B cell (primary cell): ENCODE data around the gene ANO2. TPM values are rescaled to one million over a fixed set of nuclear protein-coding genes. Genes with fewer than 3 reads are reported as not detected.

Source experiments
- ATAC-seq: fragments of 200-7000 bp; cut with Tn5 transposase; one replicate; pipeline ENCODE4 v1.10.0; 2021; ENCODE audit warnings: low read depth, mild to moderate bottlenecking, moderate number of reproducible peaks, moderate library complexity
- CTCF ChIA-PET: fragments of 350-600 bp; sonication (Branson Sonifier 250); formaldehyde crosslinking; loops from one replicate; lab custom pipeline; 2021; ENCODE audit warnings: antibody characterized with exemption, inconsistent platforms; lab: Charles Lee
- POLR2A ChIA-PET: fragments of 350-600 bp; sonication (Branson Sonifier 250); formaldehyde crosslinking; loops from one replicate; lab custom pipeline; 2021; ENCODE audit warnings: antibody characterized with exemption; lab: Charles Lee
- DNase-seq: peaks from one replicate; pipeline ENCODE4 v3.0.0; 2013
- H2AFZ ChIP-seq: 2 replicates; pipeline ENCODE4 v1.6.1; 2012; ENCODE audit warnings: mild to moderate bottlenecking, low read depth, low read length; ENCODE audit not compliant: insufficient read depth, poor library complexity, severe bottlenecking
- H3K27ac ChIP-seq, 2 donors: 1 replicate in 1 of 2; 2 replicates in 1 of 2; pipeline ENCODE4 v1.5.1; 2012 to 2013; ENCODE audit warnings: low read length in 2 of 2, mild to moderate bottlenecking in 2 of 2, moderate library complexity in 1 of 2
- H3K27me3 ChIP-seq, 4 experiments: fragments of 200-600 bp in 1 of 4; sonication (generic) in 1 of 4; replicated peaks in 1 of 4; 1 replicate in 2 of 4; 2 replicates in 2 of 4; pipeline versions ENCODE4 v1.6.1 to v1.7.0; 2013 to 2016; ENCODE audit warnings: low read length in 3 of 4, mild to moderate bottlenecking in 2 of 4, mixed read lengths in 1 of 4, moderate library complexity in 1 of 4; ENCODE audit not compliant: insufficient read depth in 4 of 4, control insufficient read depth in 3 of 4; ENCODE audit errors: control extremely low read depth in 1 of 4
- H3K36me3 ChIP-seq, 2 experiments: replicated peaks in 1 of 2; 1 replicate in 1 of 2; 2 replicates in 1 of 2; pipeline versions ENCODE4 v1.6.1 to v1.7.1; 2013; ENCODE audit warnings: low read length in 1 of 2; ENCODE audit not compliant: insufficient read depth in 2 of 2, control insufficient read depth in 1 of 2; ENCODE audit errors: control extremely low read depth in 1 of 2, extremely low read depth in 1 of 2
- H3K4me1 ChIP-seq, 2 donors: fragments of 200-600 bp in 1 of 2; sonication (generic) in 1 of 2; 1 replicate in 1 of 2; 2 replicates in 1 of 2; pipeline versions ENCODE4 v1.5.1 to v1.6.1; 2013 to 2017; ENCODE audit warnings: low read length in 2 of 2; ENCODE audit not compliant: control insufficient read depth in 2 of 2, insufficient read depth in 2 of 2
- H3K4me2 ChIP-seq: replicated peaks from 2 replicates; pipeline ENCODE3; 2012; ENCODE audit warnings: mild to moderate bottlenecking, low read depth, low read length; ENCODE audit not compliant: poor library complexity, severe bottlenecking
- H3K4me3 ChIP-seq, 5 experiments: fragments of 200-600 bp in 1 of 5; sonication (generic) in 1 of 5; 1 replicate in 3 of 5; 2 replicates in 2 of 5; pipeline versions ENCODE4 v1.5.1 to v1.7.0; 2011 to 2016; ENCODE audit warnings: low read length in 4 of 5, mild to moderate bottlenecking in 4 of 5, low read depth in 2 of 5, control low read depth in 1 of 5, moderate library complexity in 1 of 5; ENCODE audit not compliant: insufficient read depth in 1 of 5; ENCODE audit errors: control extremely low read depth in 1 of 5, extremely low read depth in 1 of 5
- H3K79me2 ChIP-seq: fragments of 200-600 bp; sonication (generic); one replicate; pipeline ENCODE4 v1.6.0; 2016; ENCODE audit warnings: low read length; ENCODE audit not compliant: control insufficient read depth, insufficient read depth
- H3K9ac ChIP-seq: fragments of 200-600 bp; sonication (generic); 2 replicates; pipeline ENCODE4 v1.6.1; 2017; ENCODE audit warnings: mild to moderate bottlenecking, low read length, moderate library complexity
- H3K9me3 ChIP-seq, 3 donors: one replicate each; pipeline versions ENCODE4 v1.6.1 to v1.7.1; 2013; ENCODE audit warnings: low read length in 2 of 3; ENCODE audit not compliant: control insufficient read depth in 2 of 3, insufficient read depth in 1 of 3; ENCODE audit errors: control extremely low read depth in 1 of 3
- H4K20me1 ChIP-seq: 2 replicates; pipeline ENCODE4 v1.6.0; 2012; ENCODE audit warnings: mild to moderate bottlenecking, low read length; ENCODE audit not compliant: insufficient read depth, control insufficient read depth, poor library complexity, severe bottlenecking
- H3K27ac Mint-ChIP-seq: one replicate; pipeline ENCODE4 v1.8.0; 2021; ENCODE audit warnings: mixed read lengths
- H3K27me3 Mint-ChIP-seq: one replicate; pipeline ENCODE4 v1.8.0; 2021; ENCODE audit warnings: mixed read lengths
- H3K4me1 Mint-ChIP-seq: one replicate; pipeline ENCODE4 v1.8.0; 2021; ENCODE audit warnings: mixed read lengths
- H3K4me3 Mint-ChIP-seq: one replicate; pipeline ENCODE4 v1.8.0; 2021; ENCODE audit warnings: mixed read lengths
- H3K9me3 Mint-ChIP-seq: one replicate; pipeline ENCODE4 v1.8.0; 2022; ENCODE audit warnings: mixed read lengths; ENCODE audit not compliant: insufficient read depth
- CTCF ChIP-seq: fragments of 200-600 bp; IDR thresholded peaks from one replicate; pipeline ENCODE4 v1.8.0; 2022; ENCODE audit warnings: antibody characterized with exemption, mild to moderate bottlenecking
- EZH2 ChIP-seq: IDR thresholded peaks from 2 replicates; pipeline ENCODE4 v1.6.1; 2012; ENCODE audit warnings: borderline replicate concordance, low read depth, mild to moderate bottlenecking, moderate library complexity, low read length; ENCODE audit not compliant: insufficient read depth, poor library complexity, severe bottlenecking
- WGBS: methylation state at CpG from one replicate; pipeline ENCODE4 v1.1.5; 2013; ENCODE audit warnings: missing lambda C conversion rate; ENCODE audit not compliant: insufficient coverage; 5-methylcytosine and 5-hydroxymethylcytosine counted together
- intact Hi-C: fragments of 100-400 bp; cut with micrococcal nuclease; formaldehyde crosslinking; loops from one replicate; pipeline ENCODE4 v1.10.0; 2022
- polyA plus RNA-seq: library from polyadenylated mRNA; depleted of rRNA; stranded (reverse); fragments of >200 nt; gene quantifications from 2 replicates; pipeline ENCODE4 v1.2.3, GENCODE V29; 2012
- total RNA-seq, 2 donors: library from RNA; stranded (reverse); fragments of 120-200 nt in 1 of 2; gene quantifications; 1 replicate in 1 of 2; 2 replicates in 1 of 2; pipeline versions ENCODE4 v1.2.3 to v1.2.4, GENCODE V29; 2013 to 2022

ANO2 gene
- total and polyA plus RNA-seq, 2 donors (not counting 1 experiment from before 2014, with no cell fraction given), result not detected

- Histone ChIP-seq H3K4me2 (no peak overlapping the region), H3K36me3 (no peaks in the 10 kb centered on the region), H3K9ac (no peak overlapping the region), H3K4me3 (no peak overlapping the region), H3K4me1 (peaks cover 0 to 5% of the 10 kb centered on the region in 2 donors), H3K27me3 (peaks cover 0 to 8% (median 1%) of the 10 kb centered on the region in 4 experiments), H3K79me2 (no peaks in the 10 kb centered on the region), H3K9me3 (no peaks in the 10 kb centered on the region), H3K27ac (no peak overlapping the region), H4K20me1 (no peaks in the 10 kb centered on the region), H2AFZ (no peak overlapping the region)
- 100% methylated on average over 3 of the region's 5 CpGs for WGBS
- Mint-ChIP-seq H3K27ac (no peak overlapping the region), H3K4me1 (peaks cover 3% of the 10 kb centered on the region), H3K4me3 (no peak overlapping the region), H3K27me3 (no peaks in the 10 kb centered on the region), H3K9me3 (no peaks in the 10 kb centered on the region)
- ATAC-seq (no peak), DNase-seq (no peak)
- no peak for TF ChIP-seq CTCF
- TF ChIP-seq EZH2, result no peak
- POLR2A ChIA-PET, result no interaction called here
- CTCF ChIA-PET, result interaction anchor here (0.8 to 5.5 kb wide), 16 partner anchors 10 to 478 kb away, joined by 3 to 96 read pairs (median 6); no protein-coding TSS in a partner anchor
- intact Hi-C loops, result loop anchor here (10.0 kb wide), 1 partner anchor 567 kb away; the partner anchor contains the start of gene IFFO1
These were observed 42.5 kb upstream of the ANO2 start for GRCh38 chr12:5987573-5987972.

- Histone ChIP-seq H3K4me1 (peaks cover 0 to 5% of the 10 kb centered on the region in 2 donors), H2AFZ (no peak overlapping the region), H3K9ac (no peak overlapping the region), H3K27me3 (peaks cover 0 to 8% (median 1%) of the 10 kb centered on the region in 4 experiments), H3K9me3 (no peaks in the 10 kb centered on the region), H3K79me2 (no peaks in the 10 kb centered on the region), H3K36me3 (no peaks in the 10 kb centered on the region), H3K4me2 (no peak overlapping the region), H3K4me3 (no peak overlapping the region), H4K20me1 (no peaks in the 10 kb centered on the region), H3K27ac (no peak overlapping the region)
- TF ChIP-seq EZH2 (no peak), CTCF (no peak)
- H3K27me3 Mint-ChIP-seq, result no peaks in the 10 kb centered on the region
- H3K27ac Mint-ChIP-seq, result no peak overlapping the region
- peaks cover 3% of the 10 kb centered on the region for H3K4me1 Mint-ChIP-seq
- no peak overlapping the region for H3K4me3 Mint-ChIP-seq
- POLR2A ChIA-PET, result no interaction called here
- intact Hi-C loops, result loop anchor here (10.0 kb wide), 1 partner anchor 569 kb away; the partner anchor contains the start of gene IFFO1
- ATAC-seq (no peak), DNase-seq (no peak)
- CTCF ChIA-PET, result interaction anchor here (1.0 kb wide), 1 partner anchor 11 kb away, joined by 4 read pairs; no protein-coding TSS in a partner anchor
- WGBS, result 81% methylated on average over 8 of the region's 8 CpGs
- no peaks in the 10 kb centered on the region for H3K9me3 Mint-ChIP-seq
These were observed 40.4 kb upstream of the ANO2 start for GRCh38 chr12:5985471-5985870.
